GM19438 (cell line): ENCODE results near the gene OR10K1.
"Not testable (repeated sequence)": the region's sequence is repeated elsewhere in the genome, so short reads cannot be mapped to it uniquely, and the experiment has no call there.

Experiments
- ATAC-seq: cut with Tn5 transposase; IDR thresholded peaks from one replicate; pipeline ENCODE4 v1.9.1; 2021; ENCODE audit warnings: low read depth; ENCODE audit not compliant: unreplicated experiment

Gene OR10K1, protein sequence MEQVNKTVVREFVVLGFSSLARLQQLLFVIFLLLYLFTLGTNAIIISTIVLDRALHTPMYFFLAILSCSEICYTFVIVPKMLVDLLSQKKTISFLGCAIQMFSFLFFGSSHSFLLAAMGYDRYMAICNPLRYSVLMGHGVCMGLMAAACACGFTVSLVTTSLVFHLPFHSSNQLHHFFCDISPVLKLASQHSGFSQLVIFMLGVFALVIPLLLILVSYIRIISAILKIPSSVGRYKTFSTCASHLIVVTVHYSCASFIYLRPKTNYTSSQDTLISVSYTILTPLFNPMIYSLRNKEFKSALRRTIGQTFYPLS

DNA sequence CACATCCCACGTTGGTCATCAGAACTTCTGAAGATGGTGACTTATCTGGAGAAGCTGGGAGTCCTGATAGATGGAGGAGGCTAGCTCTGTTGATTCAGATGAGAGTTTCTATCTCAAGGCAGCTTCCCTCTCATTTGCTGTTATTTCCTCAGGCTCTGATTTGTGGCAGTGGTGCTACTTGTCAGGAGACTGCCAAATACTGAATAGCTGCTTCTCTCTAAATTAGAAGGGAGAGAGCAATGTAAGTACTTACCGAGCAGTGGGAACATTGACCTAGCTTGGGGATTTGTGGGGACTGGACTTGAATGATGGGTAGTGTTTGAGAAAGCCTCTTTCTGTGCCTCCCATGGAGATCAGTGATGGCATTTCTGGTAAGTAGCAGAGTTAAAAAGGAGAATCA, at the start of gene OR10K1:
OR10K1 (plus strand) TSS at position 301 of the 400 bp plus-strand sequence. CDS start 3,728 bp downstream, outside the sequence.
- no peak for ATAC-seq

DNA sequence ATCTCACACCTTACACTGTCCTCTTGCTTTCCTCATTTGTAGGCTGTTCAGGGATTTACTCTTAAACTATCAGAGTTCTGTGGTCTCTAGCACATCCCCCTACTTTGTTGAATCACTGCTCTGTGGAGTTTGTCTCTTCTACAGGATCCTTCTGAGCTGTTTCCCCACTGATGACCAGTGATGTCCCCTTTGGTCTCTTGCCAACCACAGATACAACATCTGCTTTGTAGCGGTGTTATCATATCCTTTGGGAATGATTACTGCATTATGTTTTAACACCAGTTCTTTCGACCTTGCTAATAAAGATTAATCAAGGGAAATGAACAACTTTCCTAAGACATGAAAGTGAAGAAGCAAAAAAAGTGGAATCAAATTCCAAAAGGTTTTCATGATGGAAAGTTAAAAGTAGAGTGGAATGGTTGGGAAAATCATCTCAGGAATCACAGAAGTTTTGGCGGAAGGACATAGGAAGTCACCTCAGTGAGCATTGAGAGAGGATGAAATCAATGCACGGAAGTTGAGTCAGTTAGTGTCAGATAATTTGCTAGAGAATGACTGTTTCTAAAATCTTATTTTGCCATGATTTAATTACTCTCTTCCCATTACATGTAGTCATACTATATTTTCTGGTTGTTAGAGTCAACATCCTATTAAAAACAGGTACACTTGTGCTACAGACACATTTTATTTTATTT, 46.8 kb upstream of the OR10K1 start:
- no peak for ATAC-seq

DNA sequence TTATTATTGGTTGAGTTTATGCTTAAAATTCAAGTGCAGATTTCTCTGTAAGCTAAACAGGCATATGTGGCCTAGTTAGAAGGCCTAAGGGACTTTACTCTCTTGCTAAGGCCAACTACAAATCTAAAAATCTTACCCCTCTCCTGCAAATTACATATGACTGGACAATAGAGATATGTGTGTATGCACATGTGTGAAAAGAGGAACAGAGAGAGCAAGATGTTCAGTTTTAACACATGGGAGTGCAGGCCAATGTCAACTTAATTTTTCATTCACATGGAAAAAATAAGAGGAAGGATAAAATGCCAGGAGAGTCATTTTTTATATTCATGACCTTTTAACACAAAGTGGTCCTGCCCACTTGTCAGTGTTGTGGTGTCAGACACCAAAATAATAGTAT, 44.0 kb upstream of the OR10K1 start:
- no peak for ATAC-seq

DNA sequence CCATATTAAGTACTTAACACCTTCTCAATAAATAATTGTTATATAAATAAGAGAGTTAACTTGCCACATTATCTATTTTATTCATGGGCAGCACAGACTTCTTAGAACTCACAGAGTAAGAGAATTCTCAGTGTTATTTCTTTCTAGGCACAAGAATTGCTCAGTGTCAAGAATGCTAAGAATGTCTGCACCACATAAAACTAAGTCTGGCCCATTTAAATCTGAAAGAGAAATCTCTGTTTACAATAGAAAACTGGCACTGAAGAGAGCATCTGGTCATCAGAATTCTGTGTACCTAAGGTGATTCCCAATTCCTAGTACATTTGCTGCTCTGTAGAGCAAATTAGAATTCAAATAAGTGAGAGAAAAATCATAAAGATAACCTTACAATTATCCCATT, 39.4 kb upstream of the OR10K1 start:
- ATAC-seq = no peak

DNA sequence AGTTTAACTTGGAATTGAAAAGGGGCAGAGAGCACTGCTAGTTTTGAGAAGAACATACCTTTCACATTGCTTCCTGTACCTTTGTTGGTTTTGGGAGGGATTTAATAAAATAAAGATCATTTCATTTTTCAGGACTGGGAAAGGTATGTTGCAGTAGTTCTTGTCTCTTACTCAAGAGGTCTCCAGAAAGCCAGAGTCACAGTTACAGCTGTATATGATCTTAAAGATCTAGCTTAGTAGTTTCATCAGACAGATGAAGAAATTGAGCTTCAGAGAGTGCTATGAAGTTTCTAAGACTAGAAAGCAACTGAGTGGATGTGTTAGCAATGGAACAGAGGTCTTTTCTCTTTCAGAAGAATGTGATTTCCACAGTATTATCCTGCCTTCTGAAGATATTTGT, 36.6 kb upstream of the OR10K1 start:
- no peak for ATAC-seq

DNA sequence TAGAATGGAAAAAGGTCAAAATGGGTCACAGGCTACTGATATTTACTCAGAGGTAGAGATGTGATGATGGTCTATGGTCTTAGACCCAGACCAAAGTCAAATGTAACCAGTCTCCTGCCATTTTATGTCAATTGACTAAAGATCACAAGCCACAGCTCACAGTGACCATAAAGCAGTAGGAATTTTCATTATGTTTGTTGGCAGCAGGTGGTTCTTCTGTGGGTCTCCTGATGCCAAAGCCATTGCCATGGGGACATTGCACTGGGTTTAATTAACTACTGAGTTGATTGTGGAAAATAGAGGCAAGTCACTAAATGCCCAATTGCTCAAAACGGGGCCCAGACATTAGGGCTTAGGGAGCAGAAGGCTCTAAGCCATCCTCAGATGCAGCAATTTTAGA, 35.5 kb upstream of the OR10K1 start, which contains the start of gene OR10K2:
OR10K2 (minus strand) TSS at position 101 of the 400 bp plus-strand sequence. CDS start 5,371 bp downstream, outside the sequence.
- ATAC-seq = no peak

DNA sequence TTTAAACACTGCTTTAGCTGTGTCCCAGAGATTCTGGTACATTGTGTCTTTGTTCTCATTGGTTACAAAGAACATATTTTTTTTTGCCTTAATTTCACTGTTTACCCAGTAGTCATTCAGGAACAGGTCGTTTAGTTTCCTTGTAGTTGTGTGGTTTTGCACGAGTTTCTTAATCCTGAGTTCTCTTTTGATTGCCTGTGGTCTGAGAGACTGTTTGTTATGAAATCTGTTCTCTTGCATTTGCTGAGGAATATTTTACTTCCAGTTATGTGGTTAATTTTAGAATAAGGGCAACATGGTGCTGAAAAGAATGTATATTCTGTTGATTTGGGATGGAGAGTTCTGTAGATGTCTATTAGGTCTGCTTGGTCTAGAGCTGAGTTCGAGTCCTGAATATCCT, 31.5 kb upstream of the OR10K1 start:
- not testable (repeated sequence) for ATAC-seq

DNA sequence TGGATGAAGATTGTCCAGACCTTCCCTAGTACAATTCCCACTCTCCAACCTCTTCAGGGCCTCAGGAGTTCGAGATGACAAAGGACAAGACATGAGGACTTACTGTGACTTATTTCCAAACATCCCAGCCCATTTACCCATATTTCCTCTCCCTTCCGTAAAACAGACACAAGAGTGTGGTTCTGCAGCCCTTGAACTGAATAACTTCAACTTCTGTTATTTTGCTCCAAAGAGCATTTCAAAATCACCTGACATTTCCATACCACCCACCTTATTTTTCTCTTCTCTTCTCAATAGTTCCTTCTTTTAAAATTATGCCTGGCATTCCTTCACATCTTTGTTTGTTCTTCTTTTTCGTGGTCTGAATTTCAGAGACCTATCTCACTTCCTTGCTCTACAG, 26.9 kb upstream of the OR10K1 start:
- ATAC-seq = no peak

DNA sequence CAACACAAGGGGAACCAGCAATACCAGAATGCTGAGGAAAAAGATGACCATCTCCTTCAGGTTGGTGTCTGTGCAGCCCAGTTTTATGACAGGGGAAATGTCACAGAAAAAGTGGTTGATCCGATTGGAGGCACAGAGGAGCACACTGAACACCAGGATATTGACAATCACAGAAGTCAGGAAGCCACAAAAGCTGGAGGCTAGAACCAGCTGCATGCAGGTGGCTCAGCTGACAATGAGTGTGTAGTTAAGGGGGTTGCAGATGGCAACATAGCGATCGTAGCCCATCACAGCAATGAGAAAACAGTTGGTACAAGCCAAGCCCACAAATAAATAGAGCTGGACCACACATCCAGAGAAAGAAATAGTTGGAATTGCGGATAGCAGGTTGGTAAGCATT, 16.3 kb upstream of the OR10K1 start:
- no peak for ATAC-seq

DNA sequence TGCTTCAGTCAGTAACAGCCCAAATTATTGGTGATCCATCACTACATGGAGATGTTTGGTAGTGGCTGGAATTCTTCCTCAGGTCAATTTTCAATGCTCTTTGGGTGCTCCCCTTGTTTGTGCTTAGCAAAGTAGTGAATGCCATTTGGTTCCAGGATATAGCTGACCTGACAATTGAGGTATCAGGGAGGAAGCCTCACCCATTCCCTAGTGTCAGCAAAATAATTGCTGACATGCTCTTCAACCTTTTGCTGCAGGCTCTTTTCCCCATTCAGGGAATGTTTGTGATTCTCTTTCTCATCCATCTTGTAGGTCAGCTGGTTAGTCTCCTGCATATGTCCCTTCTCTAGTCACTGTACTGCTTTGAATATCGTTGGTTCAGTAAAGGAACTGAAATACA, 7.1 kb upstream of the OR10K1 start:
- ATAC-seq = no peak

DNA sequence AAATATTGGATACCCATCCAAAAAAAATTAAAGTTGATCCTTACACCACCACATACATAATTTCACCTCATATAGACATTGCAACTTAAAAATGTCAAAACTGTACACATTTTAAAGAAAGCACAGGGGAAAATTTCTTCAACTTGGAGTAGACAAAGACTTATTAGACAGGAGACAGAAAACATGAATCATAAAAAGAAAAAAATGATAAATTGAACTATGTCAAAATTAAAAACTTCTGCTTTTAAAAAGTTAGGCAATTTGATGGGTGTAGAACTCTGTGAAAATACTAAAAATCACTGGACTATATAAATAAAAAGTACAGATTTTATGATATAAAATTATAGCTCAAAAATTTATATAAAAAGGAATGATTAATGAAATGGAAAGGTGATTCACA, 4.4 kb upstream of the OR10K1 start:
- ATAC-seq = no peak

DNA sequence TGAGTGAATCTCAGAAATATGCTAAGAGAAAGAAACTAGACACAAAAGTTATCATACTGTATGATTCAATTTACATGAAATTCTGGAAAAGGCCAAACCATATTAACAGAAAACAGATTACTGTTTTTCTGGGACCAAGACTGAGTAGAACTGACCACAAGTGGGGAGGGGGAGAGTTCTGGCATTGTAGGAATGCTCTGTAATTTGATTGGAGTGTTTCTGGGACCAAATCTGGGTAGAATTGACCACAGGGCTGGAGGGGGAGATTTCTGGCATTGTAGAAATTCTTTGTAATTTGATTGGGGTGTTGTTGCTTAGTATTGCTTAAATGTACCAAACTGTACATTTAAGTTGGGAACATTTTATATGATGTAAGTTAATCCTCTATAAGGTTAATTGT, 3.4 kb upstream of the OR10K1 start:
- no peak for ATAC-seq

DNA sequence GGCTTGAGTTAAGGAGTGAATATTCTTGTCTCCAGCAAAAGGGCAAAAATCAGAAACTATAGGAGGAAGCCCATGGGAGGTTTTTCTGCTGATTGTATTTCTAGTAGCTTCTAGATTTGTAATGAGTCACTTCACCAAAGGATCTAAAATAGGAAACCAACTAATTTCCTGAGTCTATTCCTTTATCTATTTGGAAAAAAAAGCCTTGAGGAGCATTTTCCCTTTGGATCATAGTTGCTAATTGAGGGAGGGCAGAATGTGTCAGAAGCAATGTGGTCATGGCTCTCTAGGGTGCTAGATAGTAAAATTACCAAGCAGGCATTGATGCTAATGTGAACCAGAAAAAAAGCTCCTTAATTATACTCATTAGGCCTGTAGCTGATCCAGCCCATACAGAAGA, 10.3 kb downstream of the OR10K1 start, which contains the start of gene OR10R2:
OR10R2 (plus strand) TSS at position 301 of the 400 bp plus-strand sequence. CDS start 106 bp downstream, outside the sequence.
- ATAC-seq = no peak

DNA sequence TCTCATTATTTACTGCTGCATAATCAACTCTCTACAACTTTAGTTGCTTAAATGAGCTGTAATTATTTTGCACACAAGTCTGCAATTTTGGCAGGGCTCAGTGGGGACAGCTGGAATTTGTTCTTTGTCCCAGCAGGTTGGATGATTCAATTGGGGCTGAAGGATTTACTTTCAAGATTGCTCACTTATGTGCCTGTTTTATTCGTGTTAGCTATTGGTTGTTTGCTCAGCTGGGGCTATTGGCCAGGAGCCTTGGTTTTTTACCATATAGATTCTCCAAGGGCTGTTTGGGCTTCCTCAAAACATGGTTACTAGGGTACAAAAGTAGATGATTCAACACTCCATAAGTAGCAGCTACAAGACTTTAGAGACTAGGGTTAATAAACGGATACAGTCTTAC, 23.8 kb downstream of the OR10K1 start:
- ATAC-seq = no peak

DNA sequence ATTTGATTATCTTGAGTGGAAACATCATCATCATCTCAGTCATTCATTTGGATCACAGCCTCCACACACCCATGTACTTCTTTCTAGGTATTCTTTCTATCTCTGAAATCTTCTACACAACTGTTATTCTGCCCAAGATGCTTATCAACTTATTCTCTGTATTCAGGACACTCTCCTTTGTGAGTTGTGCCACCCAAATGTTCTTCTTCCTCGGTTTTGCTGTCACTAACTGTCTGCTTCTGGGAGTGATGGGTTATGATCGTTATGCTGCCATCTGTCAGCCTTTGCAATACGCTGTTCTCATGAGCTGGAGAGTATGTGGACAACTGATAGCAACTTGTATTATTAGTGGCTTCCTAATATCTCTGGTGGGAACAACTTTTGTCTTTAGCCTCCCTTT, 29.7 kb downstream of the OR10K1 start:
- no peak for ATAC-seq

DNA sequence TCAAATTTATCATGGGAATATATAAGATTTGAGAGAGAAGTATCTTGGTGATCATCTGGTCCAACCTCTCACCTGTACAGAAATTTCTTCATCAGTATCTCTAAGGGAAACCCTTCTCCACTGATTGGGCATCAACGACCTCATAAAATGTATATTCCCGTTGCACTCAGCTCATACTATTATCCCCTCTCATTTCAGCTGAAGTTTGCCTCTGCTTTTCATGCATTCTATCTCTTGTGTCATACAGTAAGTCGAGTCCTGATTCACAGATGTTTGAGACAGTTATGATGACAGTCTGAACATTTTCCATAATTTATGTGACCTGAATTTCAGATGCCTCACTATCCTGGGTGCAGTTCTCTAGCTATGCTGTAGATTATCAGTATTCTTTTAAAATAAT, 31.4 kb downstream of the OR10K1 start:
- ATAC-seq = no peak

DNA sequence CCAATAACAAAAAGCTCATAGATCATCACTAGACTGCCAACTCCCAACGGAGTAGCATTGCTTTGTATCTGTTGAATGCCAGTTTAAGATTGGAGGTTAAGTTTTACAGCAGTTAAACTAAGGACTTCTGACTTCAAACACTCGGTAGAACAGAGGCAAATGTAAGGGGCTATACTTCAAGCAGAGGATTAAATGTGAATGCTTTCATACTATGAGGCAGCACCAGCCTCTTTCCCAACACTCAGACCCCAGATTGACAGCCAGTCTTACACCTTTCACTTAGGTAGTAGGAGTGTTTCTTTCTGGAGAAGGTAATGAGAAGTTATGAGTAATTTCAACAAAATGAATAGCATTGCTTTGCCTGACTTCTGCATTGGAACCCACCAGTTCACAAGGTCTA, 33.2 kb downstream of the OR10K1 start:
- no peak for ATAC-seq

DNA sequence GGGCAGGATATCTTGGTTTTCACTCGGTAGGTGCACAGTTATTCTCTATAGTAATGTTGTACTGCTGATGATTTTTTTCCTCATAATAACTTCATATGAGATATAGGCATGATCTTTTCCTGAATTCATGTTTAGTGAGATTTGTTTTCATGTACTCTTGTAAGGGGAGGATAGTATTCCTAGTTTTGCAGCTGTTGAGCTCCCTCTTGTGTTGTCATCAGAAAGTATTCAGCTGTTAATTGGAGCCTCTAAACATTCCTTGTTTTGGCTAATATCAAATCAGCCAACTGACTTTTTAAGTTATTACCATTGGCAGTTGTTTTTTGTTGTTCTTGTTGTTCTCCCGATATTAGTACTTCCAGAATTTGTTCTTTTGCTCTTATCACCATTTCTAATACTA, 34.7 kb downstream of the OR10K1 start:
- ATAC-seq = no peak

DNA sequence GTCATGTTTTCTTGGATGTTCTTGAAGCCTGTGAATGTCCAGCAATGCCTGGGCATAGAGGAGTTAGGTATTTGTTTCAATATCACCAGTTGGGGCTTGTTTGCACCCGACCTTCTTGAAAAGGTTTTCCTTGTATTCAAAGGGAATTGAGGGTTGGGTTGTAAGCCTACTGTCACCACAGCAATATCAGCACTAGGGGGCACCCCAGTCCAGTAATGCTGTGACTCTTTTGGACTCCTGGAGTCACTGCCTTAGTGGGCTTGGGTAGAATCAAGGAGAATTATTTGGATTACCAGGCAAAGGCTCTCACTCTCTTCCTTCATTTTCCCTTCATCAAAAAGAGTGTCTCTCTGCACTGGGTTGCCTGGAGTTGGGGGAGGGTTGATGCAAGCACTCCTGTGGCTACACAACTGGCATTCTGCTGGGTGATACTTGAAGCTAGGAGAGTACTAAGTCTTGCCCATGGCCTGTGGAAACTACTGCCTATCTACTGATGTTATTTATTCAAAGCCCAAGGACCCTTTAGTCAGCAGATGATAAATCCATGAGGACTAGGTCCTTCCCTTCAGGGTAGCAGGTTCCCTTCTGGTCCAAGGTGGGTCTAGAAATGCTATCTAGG, 44.8 kb downstream of the OR10K1 start:
- ATAC-seq = no peak

DNA sequence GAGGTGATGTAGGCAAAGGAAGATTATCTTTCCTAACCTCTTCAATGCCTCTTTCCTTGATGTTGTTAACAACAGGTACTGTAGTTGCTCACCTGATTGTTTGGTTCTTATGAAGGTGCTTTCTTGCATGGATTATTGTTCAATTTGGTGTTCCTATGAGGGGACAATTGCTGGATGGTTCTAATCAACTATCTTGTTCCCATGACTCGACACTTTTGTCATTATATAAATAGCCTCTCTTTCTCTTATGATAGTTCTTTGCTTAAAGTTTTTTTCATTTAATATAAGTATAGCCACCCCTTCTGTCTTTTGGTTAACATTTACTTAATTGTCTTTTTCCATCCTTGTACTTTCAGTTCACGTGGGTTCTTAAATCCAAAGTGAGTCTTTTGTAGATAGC, 45.9 kb downstream of the OR10K1 start:
- ATAC-seq = no peak

DNA sequence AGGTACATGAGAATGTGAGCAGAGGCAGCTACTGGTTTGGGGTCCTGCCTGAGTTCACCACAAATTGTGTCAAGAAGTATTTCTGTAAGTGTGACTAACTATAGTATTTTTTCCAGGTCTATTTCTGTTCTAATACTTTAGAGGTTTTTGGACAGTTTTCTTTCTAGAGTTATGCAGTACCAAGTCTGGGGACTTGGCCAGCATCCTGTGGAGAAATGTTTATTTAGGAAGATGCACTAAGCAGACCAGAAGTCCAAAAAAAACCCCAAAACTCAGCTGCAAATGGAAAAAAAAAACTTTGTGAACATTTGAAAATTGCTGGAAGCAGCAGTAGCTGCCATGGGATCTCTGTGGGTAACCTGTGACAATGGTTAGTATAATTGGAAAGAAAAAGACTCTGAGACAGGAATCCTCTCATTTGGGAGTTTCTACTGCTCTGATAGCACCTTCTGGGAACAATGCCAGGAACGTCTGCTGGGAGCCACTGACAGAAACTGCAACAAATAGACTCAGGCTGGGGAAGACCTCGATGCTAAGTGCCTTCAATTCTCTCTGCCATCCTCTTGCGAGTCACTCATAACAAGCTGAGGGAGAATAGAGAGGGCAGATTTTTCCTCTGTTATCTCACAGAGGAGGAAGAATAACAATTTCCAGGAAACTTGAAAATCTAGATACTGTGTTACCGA, 48.0 kb downstream of the OR10K1 start:
- ATAC-seq = no peak
